HG03280 (cell line): ENCODE results near the gene SMU1.
"Not testable (repeated sequence)": the region's sequence is repeated elsewhere in the genome, so short reads cannot be mapped to it uniquely, and the experiment has no call there.

ENCODE experiments used
- ATAC-seq: cut with Tn5 transposase; IDR thresholded peaks from one replicate; pipeline ENCODE4 v1.9.1; 2021; ENCODE audit warnings: mild to moderate bottlenecking, moderate library complexity; ENCODE audit not compliant: unreplicated experiment

Gene SMU1

DNA sequence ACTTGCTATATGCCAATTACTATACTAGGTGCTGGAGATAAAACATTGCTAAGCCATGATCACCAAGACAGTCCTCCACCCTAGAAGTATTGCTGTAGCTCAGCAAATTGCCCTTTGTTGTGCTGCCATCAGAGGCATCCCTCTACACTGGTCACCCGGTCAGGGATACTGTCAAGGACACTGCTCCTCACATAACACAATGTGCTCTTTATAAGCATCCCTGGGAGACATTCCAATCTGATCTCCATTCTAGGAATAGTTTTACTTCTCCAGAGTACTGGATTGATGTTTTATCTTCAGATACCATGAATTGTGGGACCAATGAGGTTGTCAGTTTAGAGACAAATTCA lies 61.8 kb downstream of the SMU1 start:
- ATAC-seq: no peak

DNA sequence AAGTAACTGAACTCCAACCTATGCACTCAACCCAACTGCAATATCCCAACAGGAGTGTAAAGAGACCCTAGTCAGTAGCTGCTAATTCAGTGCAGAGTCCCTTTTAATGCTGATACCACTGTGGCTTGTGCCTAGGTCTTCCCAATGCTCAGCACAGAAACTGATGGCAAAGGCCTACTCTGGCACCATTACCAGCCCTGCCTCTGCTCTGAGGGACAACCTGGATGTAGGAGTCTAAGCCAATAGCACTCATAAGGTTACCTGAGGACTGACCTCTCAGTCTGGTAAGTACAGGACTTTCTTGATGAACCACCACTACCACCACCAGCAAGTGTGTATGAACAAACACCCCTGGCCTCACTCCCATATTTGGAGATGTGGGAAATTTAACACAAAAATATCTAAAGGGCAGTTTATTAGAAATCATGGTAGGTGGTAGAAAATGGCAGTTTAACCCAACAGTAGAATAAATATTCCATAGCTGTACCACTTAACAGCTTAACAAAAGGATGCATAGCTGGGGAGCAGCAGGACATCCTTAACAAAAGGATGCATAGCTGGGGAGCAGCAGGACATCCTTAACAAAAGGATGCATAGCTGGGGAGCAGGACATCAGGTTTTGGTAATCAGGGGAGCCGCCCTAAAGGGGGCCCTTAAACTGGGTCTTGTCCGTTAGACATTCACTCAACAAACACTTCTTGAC lies 62.4 kb downstream of the SMU1 start:
- ATAC-seq: no peak

DNA sequence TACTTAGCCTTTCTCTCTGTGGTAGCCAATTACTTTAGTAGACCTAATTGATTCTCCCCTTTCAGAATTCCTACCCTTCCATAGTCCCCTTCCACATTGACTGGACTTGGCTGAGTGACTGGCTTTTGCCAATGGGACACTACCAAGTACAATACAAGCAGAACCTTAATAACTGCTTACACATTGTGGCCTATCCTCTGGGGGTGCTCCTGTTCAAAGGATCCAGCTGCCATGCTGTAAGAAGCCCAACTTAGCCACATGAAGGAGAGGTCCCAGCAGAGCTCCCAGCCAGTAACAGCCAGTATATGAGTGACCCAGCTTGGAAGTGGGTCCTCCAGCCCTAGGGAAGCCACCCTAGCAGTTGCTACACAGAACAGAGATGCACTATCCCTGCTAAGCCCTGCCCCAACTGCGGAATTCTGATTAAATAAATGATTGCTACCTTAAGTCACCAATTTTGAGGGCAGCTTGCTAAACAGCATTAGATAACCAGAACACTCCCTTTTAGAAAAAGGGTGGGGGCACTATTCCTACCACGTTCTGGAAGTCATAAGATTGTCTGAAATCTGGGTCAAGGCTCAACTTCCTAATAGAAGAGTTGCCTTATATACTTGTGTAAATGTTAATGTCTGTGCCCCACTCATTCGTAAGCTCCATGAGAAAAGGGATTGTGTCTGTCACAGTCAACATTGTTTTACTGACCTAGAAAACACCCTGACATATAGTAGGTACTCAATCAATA lies 64.0 kb downstream of the SMU1 start:
- ATAC-seq: no peak

DNA sequence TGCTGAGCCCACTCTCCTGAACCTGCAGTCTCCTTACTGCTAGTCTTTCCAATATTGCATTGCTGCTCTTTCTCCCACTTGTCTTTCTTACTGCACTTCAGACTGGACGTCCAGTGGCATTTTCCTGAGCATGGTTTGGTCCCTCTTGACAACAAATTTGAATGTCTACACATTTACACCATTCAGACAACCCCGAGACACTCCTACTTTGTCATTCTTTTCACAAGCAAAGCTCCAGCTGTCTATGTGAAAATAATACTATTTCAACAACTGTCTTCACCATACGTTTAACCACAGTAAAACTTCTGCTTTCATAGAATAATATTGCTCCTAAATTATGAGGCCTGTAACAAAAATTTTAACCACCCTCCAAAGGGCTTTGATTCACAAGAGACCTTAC lies 64.6 kb downstream of the SMU1 start:
- ATAC-seq: no peak

DNA sequence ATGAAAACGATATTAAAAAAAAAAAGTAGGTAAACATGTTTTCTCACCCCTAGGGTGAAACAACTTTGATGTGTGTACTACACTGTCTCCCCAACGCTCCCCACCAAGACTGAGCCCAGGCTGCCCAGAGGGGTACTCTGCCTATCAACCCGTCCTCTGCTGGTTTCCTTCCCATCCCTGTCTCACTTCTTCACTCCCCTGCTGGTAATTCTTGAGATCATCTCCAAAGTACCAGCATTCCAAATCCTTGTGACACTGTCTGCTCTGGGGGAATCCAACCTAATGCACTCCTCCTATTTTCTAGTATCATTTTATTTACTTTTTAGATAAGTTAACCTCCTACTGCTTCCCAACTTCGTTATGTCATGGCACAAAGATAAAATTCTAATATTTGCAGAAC lies 68.7 kb downstream of the SMU1 start:
- ATAC-seq: no peak

- not testable (repeated sequence) for ATAC-seq
Observed at GRCh38 chr9:33005335-33005734, 71.1 kb downstream of the SMU1 start.

GRCh38 chr9:33000682-33001055 lies 75.8 kb downstream of the SMU1 start:
- ATAC-seq: not testable (repeated sequence)

GRCh38 chr9:32992595-32993238 lies 83.8 kb downstream of the SMU1 start:
- no peak for ATAC-seq

GRCh38 chr9:32991897-32992594 lies 84.4 kb downstream of the SMU1 start:
- ATAC-seq: no peak
